Amygdala (tissue), 56 donors: ENCODE measurements around the gene C1orf232.

Experiments used
- DNase-seq, 56 donors: peaks; one replicate each; lab custom pipeline; 2025; lab: John Stamatoyannopoulos, UW

C1orf232 gene

GRCh38 chr1:26158908-26159742, 9.6 kb downstream of the C1orf232 start, which contains the start of gene FAM110D:
FAM110D (plus strand) TSS chr1:26159079; CDS start chr1:26161292, 2,213 bp downstream.
- no peak for DNase-seq

DNA sequence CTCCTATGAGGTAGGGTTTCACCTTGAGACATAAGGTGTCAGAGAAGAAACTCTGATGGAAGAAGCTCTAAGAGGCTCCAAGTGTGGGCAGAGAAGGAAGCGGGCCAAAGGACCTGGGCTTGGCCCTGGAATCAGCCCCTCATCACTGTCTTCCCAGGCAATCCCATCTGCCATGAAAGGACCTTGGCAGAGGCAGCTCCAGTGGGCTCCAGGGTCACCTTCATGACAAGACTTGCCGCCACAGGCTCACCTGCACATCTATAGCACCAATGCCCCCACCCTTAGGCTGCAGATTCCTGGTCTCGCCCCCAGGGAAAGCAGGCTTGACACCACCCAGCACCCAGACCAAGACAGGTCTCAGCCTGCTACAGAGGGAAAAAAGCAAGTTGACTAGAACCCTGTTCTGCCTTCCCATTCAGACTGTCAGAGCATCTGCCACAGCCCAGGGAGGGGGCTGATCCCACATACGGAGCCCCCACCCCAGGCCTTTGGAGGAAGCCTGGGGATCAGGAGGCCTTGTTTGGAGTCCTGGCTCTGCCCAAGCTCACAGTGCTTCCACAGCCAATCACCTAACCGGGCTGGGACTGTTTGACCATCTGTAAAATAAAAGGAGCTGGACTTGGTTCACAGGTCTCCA, 10.4 kb downstream of the C1orf232 start:
- no peak for DNase-seq

DNA sequence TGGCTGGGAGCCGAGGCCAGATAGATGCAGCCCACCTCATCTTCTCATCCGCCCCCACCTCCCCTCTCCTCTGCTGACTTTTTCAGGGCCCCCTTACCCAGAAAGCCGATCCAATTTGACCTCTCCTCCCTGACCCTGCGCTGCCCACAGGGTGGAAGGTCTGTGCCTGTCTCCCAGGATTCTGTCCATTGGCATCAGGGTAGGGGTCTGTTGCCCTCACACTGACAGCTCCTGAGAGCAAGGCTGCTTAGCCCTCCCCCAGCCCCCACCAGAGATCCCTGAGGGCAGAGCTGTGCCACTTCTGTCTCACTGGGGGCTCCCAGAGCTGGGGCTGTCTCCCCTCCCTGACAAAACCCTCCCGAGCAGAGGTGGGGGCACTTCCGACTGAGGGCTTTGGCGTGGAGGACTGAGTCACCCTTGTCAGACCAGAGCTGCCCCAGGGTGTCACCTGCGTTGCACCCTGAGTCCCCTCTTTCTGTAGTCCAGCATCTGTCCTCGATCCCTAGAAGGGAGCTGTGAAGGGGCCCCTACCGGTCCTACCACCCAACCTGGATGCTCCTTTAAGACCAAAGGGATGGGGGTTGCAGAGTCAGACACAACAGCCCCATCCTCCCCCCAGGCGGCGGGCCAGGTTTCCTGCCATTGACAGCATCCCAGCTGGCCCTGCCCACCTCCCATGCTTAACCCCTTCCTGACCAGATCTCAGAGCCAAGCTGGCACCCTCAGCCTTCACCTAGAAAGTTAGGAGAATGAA, 12.3 kb downstream of the C1orf232 start:
- peak in 12 of 56 donors; percentile 7 to 41 (median 27) for DNase-seq

DNA sequence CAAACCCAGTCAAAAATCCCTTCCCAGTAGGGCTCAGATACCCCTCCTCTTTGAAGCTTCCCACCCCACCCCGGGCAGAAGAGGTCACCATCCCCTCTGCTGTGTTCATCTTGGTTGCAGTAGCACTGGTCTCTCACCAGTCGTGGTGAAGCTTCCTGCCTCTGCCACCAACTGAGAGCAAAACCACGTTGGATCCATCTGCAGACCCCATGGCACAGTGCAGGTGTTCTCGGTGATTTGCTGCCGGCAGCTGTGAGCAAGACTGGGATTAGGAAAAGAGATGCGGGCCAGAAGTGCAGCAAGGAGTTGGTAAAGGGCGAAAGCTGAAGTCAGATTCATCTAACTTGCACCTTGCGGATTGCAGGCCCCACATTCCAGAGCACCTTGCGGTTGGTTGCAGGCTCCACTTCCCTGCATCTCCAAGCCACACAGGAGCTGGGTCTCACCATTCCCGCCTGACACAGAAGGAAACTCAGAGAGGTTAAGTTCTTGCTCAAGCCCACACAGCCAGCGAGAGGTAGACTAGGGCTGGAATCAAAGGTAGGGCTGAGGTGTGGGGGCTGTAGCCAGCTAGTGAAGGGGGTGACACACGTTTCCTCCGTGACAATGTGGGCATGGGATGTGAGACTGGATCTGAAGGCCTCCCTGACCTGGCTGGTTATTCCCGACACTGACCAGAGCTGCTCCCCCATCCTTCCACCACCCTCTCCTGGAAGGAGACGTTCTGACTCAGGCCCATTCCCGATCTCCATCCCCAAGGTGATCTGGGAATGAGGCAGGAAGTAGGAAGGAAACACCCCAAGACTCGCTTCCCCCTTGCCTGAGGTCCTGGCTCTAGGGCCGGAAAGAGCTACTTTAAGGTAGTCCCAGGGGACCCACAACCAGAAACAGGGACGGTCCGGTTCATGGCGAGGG, 13.1 kb downstream of the C1orf232 start:
- no peak for DNase-seq

- DNase-seq = no peak
Observed at GRCh38 chr1:26154750-26155149, 14.0 kb downstream of the C1orf232 start.

- DNase-seq = no peak
Observed at GRCh38 chr1:26153966-26154532, 14.7 kb downstream of the C1orf232 start.

- no peak for DNase-seq
Observed at GRCh38 chr1:26148887-26149286, 19.9 kb downstream of the C1orf232 start.

DNA sequence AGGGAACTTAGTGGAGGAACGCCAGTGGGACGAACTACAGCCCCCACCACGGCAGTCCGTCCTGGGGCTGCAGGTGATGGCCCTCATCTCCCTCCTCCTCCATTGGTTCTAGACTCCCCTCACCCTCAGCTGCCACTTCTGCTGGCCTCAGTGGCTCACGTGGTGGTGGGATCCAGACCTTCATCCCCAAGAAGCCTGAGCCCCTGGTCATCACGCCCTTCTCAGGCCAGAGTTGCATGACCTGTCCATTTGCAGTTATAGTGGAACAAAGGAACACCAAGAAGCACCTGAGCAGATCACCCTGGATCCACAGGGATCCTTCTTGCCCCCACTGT, 22.8 kb downstream of the C1orf232 start:
- DNase-seq = no peak

DNA sequence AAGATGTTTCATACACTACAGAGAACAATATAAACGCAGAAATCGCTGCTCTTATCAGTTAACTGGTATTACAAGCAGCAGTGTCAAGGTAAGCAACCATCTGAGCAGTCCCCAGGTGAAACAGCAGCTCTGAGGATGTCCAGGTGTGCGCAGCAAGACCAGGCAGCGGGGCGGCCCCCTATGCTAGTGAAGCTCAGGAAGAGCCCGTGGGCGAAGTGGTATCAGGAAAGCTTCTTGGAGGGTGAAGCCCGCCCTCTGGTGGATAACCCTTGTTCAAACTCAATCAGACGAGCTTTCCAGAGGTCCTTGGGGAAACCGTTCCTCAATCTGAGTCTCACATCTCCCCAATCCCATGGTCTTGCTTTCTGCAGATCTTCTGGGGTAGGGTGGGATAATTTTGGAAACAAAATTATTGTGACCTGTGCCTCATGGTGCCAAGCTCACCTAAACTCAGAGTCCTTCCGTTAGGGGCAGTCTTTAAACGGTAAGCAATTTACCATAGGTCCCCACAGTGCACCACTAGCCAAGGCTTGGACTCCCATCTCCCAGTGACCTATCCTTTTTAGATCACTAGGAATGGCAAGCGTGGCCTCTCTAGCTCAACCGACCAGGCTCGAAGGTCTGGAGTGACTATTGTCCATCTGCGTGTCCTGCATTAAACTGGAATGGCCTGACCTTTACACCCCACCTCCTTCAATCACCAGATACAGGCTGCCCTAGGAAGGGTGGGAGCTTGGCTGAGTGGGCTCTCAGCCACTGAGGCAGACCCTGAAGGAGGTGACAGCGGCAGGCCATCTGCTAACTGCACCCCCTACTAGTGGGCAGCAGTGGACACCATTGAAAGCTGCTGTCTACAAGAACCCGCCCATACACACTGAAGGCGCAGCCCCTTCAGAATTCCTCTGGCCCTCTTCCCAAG, 23.5 kb downstream of the C1orf232 start:
- DNase-seq = peak in 43 of 56 donors; percentile 21 to 90 (median 58)

GRCh38 chr1:26142159-26142558, 26.6 kb downstream of the C1orf232 start:
- no peak for DNase-seq

GRCh38 chr1:26138974-26139558, 29.7 kb downstream of the C1orf232 start:
- no peak for DNase-seq

DNA sequence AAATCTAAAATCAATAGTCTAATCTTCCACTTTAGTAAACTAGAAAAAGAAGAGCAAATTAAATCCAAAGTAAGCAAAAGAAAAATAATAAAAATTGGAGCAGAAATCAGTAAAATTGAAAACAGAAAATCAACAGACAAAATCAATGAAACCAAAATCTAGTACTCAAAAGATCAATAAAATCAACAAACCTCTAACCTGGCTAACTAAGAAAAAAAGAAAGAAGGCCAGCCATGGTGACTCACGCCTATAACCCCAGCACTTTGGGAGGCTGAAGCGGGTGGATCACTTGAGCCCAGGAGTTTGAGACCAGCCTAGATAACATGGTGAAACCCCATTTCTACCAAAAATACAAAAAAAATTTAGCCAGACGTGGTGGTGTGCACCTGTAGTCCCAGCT, 34.3 kb downstream of the C1orf232 start:
- no peak for DNase-seq

GRCh38 chr1:26132834-26133167, 36.0 kb downstream of the C1orf232 start:
- DNase-seq = no peak

- no peak for DNase-seq
Observed at GRCh38 chr1:26132128-26132833, 36.5 kb downstream of the C1orf232 start.

DNA sequence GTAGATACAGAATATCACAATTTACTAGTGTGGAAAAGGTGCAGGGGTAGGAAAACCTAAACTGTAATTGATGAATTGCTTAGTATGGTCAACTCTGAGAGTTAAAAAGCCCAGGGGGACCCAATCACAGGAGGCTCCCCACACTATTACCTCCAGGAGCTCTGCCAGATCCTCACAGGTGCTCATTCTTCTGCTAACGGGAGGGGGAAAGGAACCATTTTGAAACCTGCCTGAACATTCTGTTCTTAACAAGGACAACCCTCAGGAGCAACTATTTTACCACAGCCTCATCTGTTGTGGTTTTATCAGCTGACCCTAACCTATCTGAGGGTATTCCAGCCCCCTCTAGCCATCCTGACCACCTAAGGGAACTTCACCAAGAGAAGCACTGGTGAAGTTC, 38.1 kb downstream of the C1orf232 start:
- no peak for DNase-seq

DNA sequence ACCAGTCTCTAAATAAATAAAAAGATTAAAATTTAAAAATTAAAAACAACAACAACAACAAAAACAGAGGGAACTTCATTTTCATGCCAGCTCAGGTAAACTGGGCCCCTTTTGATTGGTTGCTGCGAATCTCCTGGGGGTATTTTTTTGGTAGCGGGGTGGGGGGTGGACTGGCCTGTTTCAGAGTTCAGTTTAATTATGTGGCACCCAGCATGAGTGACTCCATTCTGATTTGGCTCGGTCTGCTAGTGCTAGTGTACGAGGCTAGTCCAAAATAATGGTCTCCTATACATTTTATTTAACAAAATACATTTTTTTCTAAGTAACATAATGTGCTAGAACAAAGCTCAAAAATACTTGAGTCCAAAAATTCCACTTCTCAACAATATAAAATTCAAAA, 39.0 kb downstream of the C1orf232 start:
- DNase-seq = no peak

DNA sequence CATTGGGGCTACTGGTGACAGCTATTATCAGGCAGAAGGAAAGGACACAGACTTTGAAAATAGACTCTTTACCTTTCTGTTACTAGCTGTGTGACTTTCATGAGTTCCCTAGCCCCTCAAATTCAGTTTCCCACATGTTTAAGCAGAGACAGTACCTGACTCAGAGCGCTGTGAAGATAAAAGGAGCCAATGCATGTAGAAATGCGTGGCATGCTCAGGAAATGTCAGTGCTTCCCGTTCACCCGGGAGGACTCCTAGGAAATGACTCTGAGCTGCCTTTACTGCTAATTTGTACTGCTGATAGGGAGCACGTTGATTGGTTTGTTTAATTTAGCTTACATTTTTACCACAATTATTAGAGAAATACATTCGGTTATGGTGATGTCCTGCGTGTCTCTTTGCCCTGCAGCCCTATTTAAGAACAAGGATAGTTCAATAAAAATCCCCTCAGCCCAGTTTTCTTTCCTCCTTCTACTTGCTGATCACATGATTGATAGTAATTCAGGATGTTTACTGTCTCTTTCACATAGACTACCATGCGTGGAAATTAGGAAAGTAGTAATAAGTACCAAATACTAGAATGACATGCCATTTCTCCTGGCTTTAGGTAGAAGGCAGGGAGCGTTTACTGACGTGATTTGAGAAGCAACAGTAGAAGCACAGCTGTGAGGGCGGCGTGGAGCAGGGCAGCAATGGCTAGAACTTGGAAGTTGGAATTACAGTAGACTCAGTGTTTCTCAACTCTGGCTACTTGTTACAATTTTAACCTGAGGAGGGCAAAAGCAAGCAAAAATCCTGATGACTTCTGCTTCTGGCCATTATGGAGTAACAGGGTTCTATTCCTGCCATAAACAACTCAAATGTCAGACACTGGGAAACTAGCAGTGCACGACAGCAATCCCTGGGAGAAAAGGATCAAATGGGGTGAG, 41.3 kb downstream of the C1orf232 start:
- no peak for DNase-seq
